Neural cell (in vitro differentiated cells): ENCODE data around the gene HMGB1. TPM values are rescaled to one million over a fixed set of nuclear protein-coding genes. Genes with fewer than 3 reads are reported as not detected.

Experiments
- H2AFZ ChIP-seq: fragments of 200-600, 300-800 bp; sonication (generic), shearing (Covaris generic); 2 replicates; pipeline ENCODE4 v1.6.0; 2014; ENCODE audit warnings: low read depth, mild to moderate bottlenecking, antibody characterized with exemption, low read length, moderate library complexity
- H3F3A ChIP-seq: fragments of 200-600 bp; shearing (Covaris generic); 2 replicates; pipeline ENCODE4 v1.6.1; 2016; ENCODE audit warnings: mild to moderate bottlenecking, moderate library complexity, mixed read lengths, antibody characterized with exemption, low read length; ENCODE audit not compliant: insufficient read depth, poor library complexity, severe bottlenecking
- H3K27ac ChIP-seq: fragments of 200-600, 300-800 bp; sonication (generic), shearing (Covaris generic); 2 replicates; pipeline ENCODE4 v1.5.1; 2014; ENCODE audit warnings: mild to moderate bottlenecking, low read length, moderate library complexity
- H3K27me3 ChIP-seq: fragments of 300-800, 200-600 bp; sonication (generic), shearing (Covaris generic); 2 replicates; pipeline ENCODE4 v1.6.0; 2014; ENCODE audit warnings: mild to moderate bottlenecking, low read depth, low read length, moderate library complexity; ENCODE audit not compliant: insufficient read depth
- H3K36me3 ChIP-seq: fragments of 300-800, 200-600 bp; sonication (generic), shearing (Covaris generic); 2 replicates; pipeline ENCODE4 v1.5.1; 2014; ENCODE audit warnings: mild to moderate bottlenecking, antibody characterized with exemption, low read length, moderate library complexity; ENCODE audit not compliant: insufficient read depth
- H3K4me2 ChIP-seq: fragments of 300-800, 200-600 bp; sonication (generic), shearing (Covaris generic); 2 replicates; pipeline ENCODE4 v1.6.0; 2014; ENCODE audit warnings: mild to moderate bottlenecking, low read length
- H3K4me3 ChIP-seq: fragments of 300-800, 200-600 bp; sonication (generic), shearing (Covaris generic); 2 replicates; pipeline ENCODE4 v1.5.1; 2014; ENCODE audit warnings: mild to moderate bottlenecking, low read length, moderate library complexity
- H3K79me2 ChIP-seq: fragments of 200-600 bp; shearing (Covaris generic); replicated peaks from 2 replicates; pipeline ENCODE4 v1.6.0; 2014; ENCODE audit warnings: mild to moderate bottlenecking, low read length, moderate library complexity; ENCODE audit not compliant: insufficient read depth
- H3K9ac ChIP-seq: fragments of 300-800, 200-600 bp; sonication (generic), shearing (Covaris generic); 2 replicates; pipeline ENCODE4 v1.6.1; 2016; ENCODE audit warnings: mild to moderate bottlenecking, low read length, mixed read lengths
- H3K9me2 ChIP-seq: fragments of 200-600 bp; shearing (Covaris generic); 2 replicates; pipeline ENCODE4 v1.6.1; 2016; ENCODE audit warnings: mild to moderate bottlenecking, low read length, mixed read lengths; ENCODE audit not compliant: insufficient read depth
- H3K9me3 ChIP-seq: fragments of 200-600, 300-800 bp; sonication (generic), shearing (Covaris generic); 2 replicates; pipeline ENCODE4 v1.6.1; 2016; ENCODE audit warnings: mild to moderate bottlenecking, mixed run types, low read length, moderate library complexity, mixed read lengths
- H4K20me1 ChIP-seq: fragments of 200-600 bp; shearing (Covaris generic); 2 replicates; pipeline ENCODE4 v1.6.1; 2016; ENCODE audit warnings: mild to moderate bottlenecking, mixed run types; ENCODE audit not compliant: insufficient read depth
- EP300 ChIP-seq: fragments of 450-650 bp; conservative IDR thresholded peaks from 2 replicates; pipeline ENCODE4 v1.6.1; 2014; ENCODE audit warnings: antibody characterized with exemption, mild to moderate bottlenecking, moderate library complexity; ENCODE audit not compliant: poor library complexity, severe bottlenecking
- EZH2 ChIP-seq: fragments of 200-600, 300-800 bp; shearing (Covaris generic), sonication (generic); IDR thresholded peaks from 2 replicates; pipeline ENCODE4 v1.6.1; 2014; ENCODE audit warnings: antibody characterized with exemption, low read length, borderline replicate concordance, mild to moderate bottlenecking; ENCODE audit not compliant: insufficient read depth, poor library complexity, severe bottlenecking
- MXI1 ChIP-seq: fragments of 450-650 bp; conservative IDR thresholded peaks from 2 replicates; pipeline ENCODE4 v1.6.1; 2014; ENCODE audit warnings: antibody characterized with exemption, mild to moderate bottlenecking; ENCODE audit not compliant: poor library complexity, severe bottlenecking
- POLR2AphosphoS5 ChIP-seq: IDR thresholded peaks from 2 replicates; pipeline ENCODE4 v1.6.1; 2012
- RAD21 ChIP-seq: fragments of 450-650 bp; conservative IDR thresholded peaks from 2 replicates; pipeline ENCODE4 v1.6.1; 2014; ENCODE audit warnings: antibody characterized with exemption, mild to moderate bottlenecking, moderate library complexity
- REST ChIP-seq: IDR thresholded peaks from 2 replicates; pipeline ENCODE4 v1.6.1; 2012; ENCODE audit warnings: borderline replicate concordance
- SMC3 ChIP-seq: fragments of 450-650 bp; conservative IDR thresholded peaks from 2 replicates; pipeline ENCODE4 v1.6.1; 2014; ENCODE audit warnings: antibody characterized with exemption, mild to moderate bottlenecking, moderate library complexity; ENCODE audit not compliant: poor library complexity
- TAF1 ChIP-seq: IDR thresholded peaks from 2 replicates; pipeline ENCODE4 v1.6.1; 2012; ENCODE audit warnings: low read depth
- polyA plus RNA-seq: library from polyadenylated mRNA; depleted of rRNA; stranded (reverse); fragments of >200 nt; gene quantifications from 2 replicates; pipeline ENCODE4 v1.2.3, GENCODE V29; 2014
- TF ChIP-seq, protein P1 (sequence below): fragments of 450-650 bp; IDR thresholded peaks from 2 replicates; pipeline ENCODE4 v1.5.1; 2014; ENCODE audit warnings: antibody characterized with exemption, mild to moderate bottlenecking, moderate library complexity; ENCODE audit not compliant: poor library complexity, severe bottlenecking

Gene HMGB1
- polyA plus RNA-seq, 1 donor from 2014 or later: 1,091 TPM

DNA sequence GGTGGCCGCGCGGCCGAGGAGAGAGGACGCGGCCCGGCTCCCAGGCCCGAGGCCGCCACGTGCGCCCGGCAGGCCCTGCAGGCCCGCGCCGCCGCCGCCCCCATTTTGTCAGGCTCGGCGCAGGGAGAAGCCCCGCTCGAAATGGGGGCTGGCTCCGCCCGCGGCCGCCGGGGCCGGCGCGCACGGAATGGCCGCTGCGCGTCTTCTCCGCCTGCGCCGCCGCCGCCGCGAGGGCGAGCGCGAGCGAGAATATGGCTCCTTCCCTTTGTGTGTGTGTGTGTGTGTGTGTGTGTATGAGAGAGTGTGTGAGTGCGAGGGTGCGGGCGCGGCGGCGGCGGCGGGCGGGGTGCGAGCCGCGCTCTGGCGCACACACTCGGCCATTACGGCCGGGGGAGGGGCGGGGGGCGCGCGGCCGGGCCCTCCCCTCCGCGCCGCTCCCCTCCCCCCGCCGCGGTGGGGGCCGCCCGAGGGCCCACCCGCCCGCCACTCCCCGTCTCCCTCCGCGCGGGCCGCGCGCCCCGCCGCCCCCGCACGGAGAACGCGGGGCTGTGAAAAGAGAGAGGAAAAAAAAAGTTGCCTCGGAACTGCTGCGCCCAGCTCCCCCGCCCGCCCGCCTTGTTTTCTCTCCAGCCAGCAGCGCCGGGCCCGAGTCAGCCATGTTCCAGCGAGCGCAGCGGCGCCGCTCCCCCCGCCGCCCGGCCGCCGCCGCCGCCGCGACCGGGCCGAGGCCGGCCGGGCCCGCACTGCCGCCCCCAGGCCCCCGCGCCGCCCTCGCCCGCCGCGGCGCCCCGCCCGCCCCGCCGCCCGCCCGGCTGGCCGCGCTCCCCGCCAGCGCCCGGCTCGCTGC lies 1.0 kb downstream of the HMGB1 start:
- no peak overlapping the region for H3K4me2 ChIP-seq
- no peaks in the 10 kb centered on the region for H3K9me3 ChIP-seq
- H3K9me2 ChIP-seq: no peaks in the 10 kb centered on the region
- H4K20me1 ChIP-seq: no peaks in the 10 kb centered on the region
- peak overlapping the region; percentile 64 for H3K27ac ChIP-seq
- no peaks in the 10 kb centered on the region for H3K36me3 ChIP-seq
- no peak for TF ChIP-seq REST
- peak; percentile 60 for TF ChIP-seq SMC3
- TF ChIP-seq TAF1: peak; percentile 39
- no peak for TF ChIP-seq EZH2
- TF ChIP-seq MXI1: peak; percentile 96
- peak; percentile 53 for TF ChIP-seq EP300
- peak; percentile 16 for TF ChIP-seq POLR2AphosphoS5
- TF ChIP-seq, protein P1, sequence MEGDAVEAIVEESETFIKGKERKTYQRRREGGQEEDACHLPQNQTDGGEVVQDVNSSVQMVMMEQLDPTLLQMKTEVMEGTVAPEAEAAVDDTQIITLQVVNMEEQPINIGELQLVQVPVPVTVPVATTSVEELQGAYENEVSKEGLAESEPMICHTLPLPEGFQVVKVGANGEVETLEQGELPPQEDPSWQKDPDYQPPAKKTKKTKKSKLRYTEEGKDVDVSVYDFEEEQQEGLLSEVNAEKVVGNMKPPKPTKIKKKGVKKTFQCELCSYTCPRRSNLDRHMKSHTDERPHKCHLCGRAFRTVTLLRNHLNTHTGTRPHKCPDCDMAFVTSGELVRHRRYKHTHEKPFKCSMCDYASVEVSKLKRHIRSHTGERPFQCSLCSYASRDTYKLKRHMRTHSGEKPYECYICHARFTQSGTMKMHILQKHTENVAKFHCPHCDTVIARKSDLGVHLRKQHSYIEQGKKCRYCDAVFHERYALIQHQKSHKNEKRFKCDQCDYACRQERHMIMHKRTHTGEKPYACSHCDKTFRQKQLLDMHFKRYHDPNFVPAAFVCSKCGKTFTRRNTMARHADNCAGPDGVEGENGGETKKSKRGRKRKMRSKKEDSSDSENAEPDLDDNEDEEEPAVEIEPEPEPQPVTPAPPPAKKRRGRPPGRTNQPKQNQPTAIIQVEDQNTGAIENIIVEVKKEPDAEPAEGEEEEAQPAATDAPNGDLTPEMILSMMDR: no peak
- TF ChIP-seq RAD21: peak; percentile 53
- H3K79me2 ChIP-seq: peaks cover 30% of the 10 kb centered on the region
- H3K9ac ChIP-seq: peak overlapping the region; percentile 73
- H3K4me3 ChIP-seq: peak overlapping the region; percentile 80
- H2AFZ ChIP-seq: peak overlapping the region; percentile 32
- H3F3A ChIP-seq: peaks cover 2% of the 10 kb centered on the region
- no peaks in the 10 kb centered on the region for H3K27me3 ChIP-seq

DNA sequence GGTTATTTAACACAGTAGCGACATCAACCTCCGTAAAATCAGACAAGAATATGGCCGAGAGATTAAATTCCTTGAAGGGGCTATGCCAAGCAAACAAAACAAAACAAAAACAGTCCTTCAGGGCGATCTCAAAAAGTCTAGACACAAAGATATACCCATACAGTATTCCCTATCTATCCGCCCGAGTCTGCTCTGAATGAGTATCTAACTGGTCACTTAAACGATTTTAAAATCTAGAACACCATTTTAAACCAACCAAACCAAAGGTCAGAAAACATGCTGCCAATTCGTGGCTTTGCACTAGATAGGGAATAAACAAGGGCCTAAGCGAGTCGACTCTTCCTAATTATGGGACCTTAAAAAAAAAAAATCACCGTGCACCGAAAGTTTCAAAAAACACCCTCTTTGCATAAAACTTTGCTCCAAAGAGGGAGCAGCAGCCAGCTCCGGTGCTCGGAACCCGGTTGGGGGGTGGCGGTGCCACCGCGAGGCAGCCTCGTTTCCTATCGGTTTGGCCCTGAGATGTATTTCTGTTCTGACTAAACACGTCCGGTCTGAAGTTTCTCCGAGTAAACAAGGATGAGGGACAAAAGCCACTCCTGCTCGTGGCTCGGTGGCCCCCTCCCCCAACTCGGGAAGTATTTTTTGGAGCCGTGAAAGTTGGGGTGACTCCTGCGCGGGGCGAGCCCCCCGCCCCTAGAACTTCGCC lies 1.8 kb downstream of the HMGB1 start:
- H3K27ac ChIP-seq: peak overlapping the region; percentile 64
- H3K4me2 ChIP-seq: peak overlapping the region; percentile 77
- peaks cover 4% of the 10 kb centered on the region for H3K36me3 ChIP-seq
- H3K4me3 ChIP-seq: peak overlapping the region; percentile 80
- H3K9me3 ChIP-seq: no peaks in the 10 kb centered on the region
- H3K9ac ChIP-seq: peak overlapping the region; percentile 73
- H3K9me2 ChIP-seq: no peaks in the 10 kb centered on the region
- H3K79me2 ChIP-seq: peaks cover 30% of the 10 kb centered on the region
- H3K27me3 ChIP-seq: no peaks in the 10 kb centered on the region
- H2AFZ ChIP-seq: peak overlapping the region; percentile 32
- TF ChIP-seq POLR2AphosphoS5 (no peak), EZH2 (no peak), RAD21 (no peak), EP300 (no peak), SMC3 (no peak), REST (no peak), MXI1 (no peak), TAF1 (no peak)
- TF ChIP-seq, protein P1: no peak
- no peaks in the 10 kb centered on the region for H4K20me1 ChIP-seq
- peaks cover 2% of the 10 kb centered on the region for H3F3A ChIP-seq
